ENCODE measurements around the gene TNIP1. TPM values are rescaled to one million over a fixed set of nuclear protein-coding genes. Genes with fewer than 3 reads are reported as not detected.

The TNIP1 gene
- total RNA-seq, 1 experiment from 2014 or later, result 342 TPM

- POLR2A ChIA-PET, result interaction anchor here (0.5 to 6.0 kb wide), 3 partner anchors 13 to 24 kb away, joined by 3 to 57 read pairs (median 3); partner anchors contain the start of gene TNIP1
Measured at GRCh38 chr5:151068433-151069197, 12.2 kb downstream of the TNIP1 start.

GRCh38 chr5:151067632-151068432 lies 13.0 kb downstream of the TNIP1 start:
- Mint-ChIP-seq H3K4me3 (ENCODE audit: unreplicated experiment) (no peak overlapping the region), H3K4me1 (ENCODE audit: insufficient read depth, unreplicated experiment) (peaks cover 44% of the 10 kb centered on the region), H3K36me3 (ENCODE audit: insufficient read depth, unreplicated experiment) (peaks cover 67% of the 10 kb centered on the region), H3K9me3 (ENCODE audit: unreplicated experiment) (no peaks in the 10 kb centered on the region), H3K27ac (ENCODE audit: low read depth, unreplicated experiment) (peak overlapping the region; percentile 46), H3K27me3 (ENCODE audit: insufficient read depth, unreplicated experiment) (no peaks in the 10 kb centered on the region)
- TF ChIP-seq CTCF (IDR thresholded peaks at IDR 0.05; ENCODE audit: unreplicated experiment), result no peak
- POLR2A ChIA-PET, result interaction anchor here (1.0 to 6.0 kb wide), 2 partner anchors 14 to 24 kb away, joined by 3 to 57 read pairs; partner anchors contain the start of gene TNIP1
- no peak for DNase-seq (ENCODE audit: unreplicated experiment)
- CTCF ChIA-PET, result interaction anchor here (0.5 to 40.7 kb wide), 4 partner anchors 18 to 465 kb away, joined by 3 to 1587 read pairs (median 168); no protein-coding TSS in a partner anchor
- intact Hi-C loops (cut with micrococcal nuclease), result no loop called here
- BruUV-seq (replicated peaks), result no TSS peak

More at GRCh38 chr5:151068433-151069197, 12.2 kb downstream of the TNIP1 start:
- Mint-ChIP-seq H3K27ac (ENCODE audit: low read depth, unreplicated experiment) (peak overlapping the region; percentile 46), H3K27me3 (ENCODE audit: insufficient read depth, unreplicated experiment) (no peaks in the 10 kb centered on the region), H3K4me1 (ENCODE audit: insufficient read depth, unreplicated experiment) (peaks cover 41% of the 10 kb centered on the region), H3K36me3 (ENCODE audit: insufficient read depth, unreplicated experiment) (peaks cover 67% of the 10 kb centered on the region), H3K9me3 (ENCODE audit: unreplicated experiment) (no peaks in the 10 kb centered on the region), H3K4me3 (ENCODE audit: unreplicated experiment) (no peak overlapping the region)
- intact Hi-C loops (cut with micrococcal nuclease), result no loop called here
- DNase-seq (ENCODE audit: unreplicated experiment), result no peak
- BruUV-seq (replicated peaks), result no TSS peak
- TF ChIP-seq CTCF (IDR thresholded peaks at IDR 0.05; ENCODE audit: unreplicated experiment), result no peak
- CTCF ChIA-PET, result interaction anchor here (0.5 to 40.7 kb wide), 9 partner anchors 10 to 466 kb away, joined by 3 to 1587 read pairs (median 4); no protein-coding TSS in a partner anchor

GRCh38 chr5:151066920-151067319 lies 13.9 kb downstream of the TNIP1 start:
- Mint-ChIP-seq H3K9me3 (ENCODE audit: unreplicated experiment) (no peaks in the 10 kb centered on the region), H3K4me1 (ENCODE audit: insufficient read depth, unreplicated experiment) (peaks cover 35% of the 10 kb centered on the region), H3K4me3 (ENCODE audit: unreplicated experiment) (no peak overlapping the region), H3K36me3 (ENCODE audit: insufficient read depth, unreplicated experiment) (peaks cover 70% of the 10 kb centered on the region), H3K27ac (ENCODE audit: low read depth, unreplicated experiment) (no peak overlapping the region), H3K27me3 (ENCODE audit: insufficient read depth, unreplicated experiment) (no peaks in the 10 kb centered on the region)
- TF ChIP-seq CTCF (IDR thresholded peaks at IDR 0.05; ENCODE audit: unreplicated experiment), result no peak
- intact Hi-C loops (cut with micrococcal nuclease), result no loop called here
- BruUV-seq (replicated peaks), result no TSS peak
- no peak for DNase-seq (ENCODE audit: unreplicated experiment)
- CTCF ChIA-PET, result interaction anchor here (0.6 to 40.7 kb wide), 4 partner anchors 12 to 98 kb away, joined by 3 to 1587 read pairs (median 170); no protein-coding TSS in a partner anchor
- POLR2A ChIA-PET, result interaction anchor here (1.2 kb wide), 1 partner anchor 14 kb away, joined by 3 read pairs; the partner anchor contains the start of gene TNIP1
